Measurements from ENCODE around the gene B3GNT8.

DNA sequence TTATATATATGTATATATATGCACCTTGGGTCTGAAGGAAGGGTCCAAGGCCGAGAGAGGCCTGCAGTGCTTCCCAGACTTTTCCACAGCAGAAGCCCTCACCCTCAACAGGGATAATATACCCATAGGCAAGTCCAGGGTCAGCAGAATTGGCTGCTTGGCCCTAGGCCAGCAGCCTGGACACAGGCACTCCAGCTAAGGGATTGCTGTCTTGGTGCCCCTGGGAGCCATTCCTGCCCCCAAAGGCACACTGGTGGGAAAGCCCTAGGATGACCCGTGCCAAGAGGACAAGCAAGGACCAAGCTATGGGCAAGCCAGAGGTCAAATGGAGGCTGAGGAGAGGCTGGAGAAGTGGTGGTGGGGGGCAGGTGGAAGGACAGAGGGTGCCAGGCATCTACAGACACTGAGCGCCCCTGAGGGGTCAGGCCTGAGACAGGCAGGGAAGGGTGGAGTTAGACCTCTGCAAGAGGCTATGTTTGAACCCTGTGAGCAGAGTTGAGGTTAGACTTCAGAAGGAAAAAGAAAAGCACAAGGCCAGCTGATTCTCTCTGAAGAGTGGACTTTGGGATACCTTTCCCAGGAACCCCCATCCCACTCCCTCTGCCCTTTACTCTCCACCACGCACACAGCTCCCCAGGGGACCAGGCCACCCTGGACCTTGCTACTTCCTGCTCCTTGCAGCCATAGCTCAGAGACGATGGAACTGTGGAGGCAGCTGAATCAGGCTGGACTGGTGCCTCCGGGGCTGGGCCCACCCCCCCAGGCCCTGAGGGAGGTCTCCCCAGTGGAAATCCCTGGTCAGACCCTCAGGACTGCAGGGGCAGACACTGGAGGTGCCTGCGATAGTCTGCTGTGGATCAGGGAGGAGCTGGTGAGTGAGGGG is 15.5 kb upstream of the B3GNT8 start, which contains the start of gene ERICH4:
- TF ChIP-seq EZH2 (IDR thresholded peaks at IDR 0.05; ENCODE audit: borderline replicate concordance, low read depth, low read length): no peak
- no peak for TF ChIP-seq HIVEP1 (CRISPR knock-in tag; IDR thresholded peaks at IDR 0.05)
- TF ChIP-seq ZNF639 (CRISPR knock-in tag; conservative IDR thresholded peaks at IDR 0.05 in 1 of 2, IDR thresholded peaks at IDR 0.05 in 1 of 2): no peak
- no peak for TF ChIP-seq RFX5 (IDR thresholded peaks at IDR 0.05; ENCODE audit: low read depth, low read length)
- no peak for TF ChIP-seq HDAC1 (IDR thresholded peaks at IDR 0.05)

All from K562 (cell line).